ENCODE results near the gene TPCN1.
A peak's percentile ranks its signal among the peaks of the same experiment; 100 is the strongest.
"Not testable (repeated sequence)": the region's sequence is repeated elsewhere in the genome, so short reads cannot be mapped to it uniquely, and the experiment has no call there.

TPCN1 gene

DNA sequence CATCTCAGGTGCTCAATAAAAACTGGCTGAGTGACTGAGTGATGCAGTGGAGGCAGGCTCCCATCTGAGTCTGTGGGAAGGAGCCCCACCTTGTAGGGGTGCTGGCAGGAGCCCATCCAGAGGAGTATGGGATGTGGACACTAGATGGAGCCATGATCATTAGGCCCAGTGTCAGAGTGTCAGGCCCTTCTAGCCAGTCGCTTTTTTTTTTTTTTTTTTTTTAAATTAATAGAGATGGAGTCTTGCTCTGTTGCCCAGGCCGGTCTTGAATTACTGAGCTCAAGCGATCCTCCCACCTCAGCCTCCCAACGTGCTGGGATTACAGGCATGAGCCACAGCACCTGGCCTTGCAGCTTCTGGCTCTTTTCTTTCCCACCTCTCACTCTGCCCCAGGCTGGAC lies 24.3 kb upstream of the TPCN1 start:
- peak; percentile 88 for DNase-seq (ENCODE audit: low spot score)

DNA sequence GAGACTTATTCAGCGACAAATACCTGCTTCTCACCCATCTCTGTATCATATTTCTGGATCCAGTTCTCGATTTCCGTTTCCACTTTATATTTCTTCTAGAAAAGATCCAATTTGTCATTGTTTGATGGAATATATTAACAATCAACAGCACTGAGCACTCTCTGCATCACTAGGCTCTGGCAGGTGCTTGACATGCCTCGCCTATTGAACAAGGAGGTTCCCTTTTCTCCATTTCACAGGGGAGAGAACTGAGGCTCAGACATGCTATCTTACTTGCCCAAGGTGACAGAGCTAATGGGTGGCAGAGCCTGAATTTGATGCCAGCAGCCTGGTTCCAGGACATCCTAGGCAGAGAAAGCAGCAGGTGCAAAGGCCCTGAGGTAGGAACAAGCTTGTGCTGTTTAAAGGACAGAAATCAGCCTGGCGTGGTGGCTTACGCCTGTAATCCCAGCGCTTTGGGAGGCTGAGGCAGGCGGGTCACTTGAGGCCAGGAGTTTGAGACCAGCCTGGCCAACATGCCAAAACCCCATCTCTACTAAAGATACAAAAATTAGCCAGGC lies 23.7 kb upstream of the TPCN1 start:
- no peak for DNase-seq (ENCODE audit: low spot score)

GRCh38 chr12:113198296-113198695 lies 23.0 kb upstream of the TPCN1 start:
- DNase-seq (ENCODE audit: low spot score) = no peak

GRCh38 chr12:113200021-113200797 lies 21.1 kb upstream of the TPCN1 start:
- DNase-seq (ENCODE audit: low spot score) = no peak

DNA sequence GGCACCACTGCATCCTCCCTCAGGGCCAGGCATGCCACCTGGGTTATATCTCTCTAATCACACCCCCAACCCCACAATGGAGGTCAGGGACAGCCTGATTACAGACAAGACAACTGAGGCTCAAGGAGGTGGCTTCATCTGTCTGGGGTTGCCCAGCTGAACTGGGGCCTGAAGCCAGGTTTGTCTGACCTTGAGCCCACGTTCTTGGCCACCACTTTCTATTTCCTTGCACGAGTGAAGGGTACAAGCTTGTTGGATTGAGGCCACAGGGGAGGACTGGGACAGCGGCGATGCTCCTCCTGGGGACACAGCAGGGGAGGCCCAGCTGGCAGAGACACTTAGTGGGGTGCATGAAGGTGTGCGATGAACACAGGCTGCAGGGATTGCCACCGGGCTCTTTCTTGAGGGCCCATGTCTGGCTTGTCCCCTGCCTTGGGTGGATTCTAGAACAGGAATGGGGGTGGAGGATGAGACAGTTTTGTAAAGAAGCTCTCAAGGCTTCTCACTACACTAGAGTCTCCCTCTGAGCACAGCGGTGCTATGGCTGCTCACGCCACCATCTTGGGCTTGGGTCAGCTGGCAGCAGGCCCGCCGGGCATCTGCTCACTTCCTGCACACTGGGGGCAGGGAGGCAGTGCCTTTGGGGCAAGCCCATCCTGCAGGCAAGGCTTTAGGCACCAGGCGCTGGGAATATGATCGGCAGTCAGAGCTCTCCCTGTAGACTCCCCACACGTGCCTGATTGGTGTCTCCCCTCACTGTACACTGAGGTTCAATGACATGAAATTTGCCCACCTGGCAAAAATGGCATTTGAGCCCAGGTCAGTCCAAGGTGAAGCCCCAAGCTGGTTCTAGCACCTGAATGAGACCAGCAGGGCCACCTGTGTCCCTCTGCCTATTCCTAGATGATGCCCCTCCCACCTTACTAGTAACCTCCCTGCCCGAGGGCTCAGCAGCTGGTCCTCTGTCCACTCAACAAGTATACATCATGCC lies 19.8 kb upstream of the TPCN1 start:
- no peak for DNase-seq (ENCODE audit: low spot score)

DNA sequence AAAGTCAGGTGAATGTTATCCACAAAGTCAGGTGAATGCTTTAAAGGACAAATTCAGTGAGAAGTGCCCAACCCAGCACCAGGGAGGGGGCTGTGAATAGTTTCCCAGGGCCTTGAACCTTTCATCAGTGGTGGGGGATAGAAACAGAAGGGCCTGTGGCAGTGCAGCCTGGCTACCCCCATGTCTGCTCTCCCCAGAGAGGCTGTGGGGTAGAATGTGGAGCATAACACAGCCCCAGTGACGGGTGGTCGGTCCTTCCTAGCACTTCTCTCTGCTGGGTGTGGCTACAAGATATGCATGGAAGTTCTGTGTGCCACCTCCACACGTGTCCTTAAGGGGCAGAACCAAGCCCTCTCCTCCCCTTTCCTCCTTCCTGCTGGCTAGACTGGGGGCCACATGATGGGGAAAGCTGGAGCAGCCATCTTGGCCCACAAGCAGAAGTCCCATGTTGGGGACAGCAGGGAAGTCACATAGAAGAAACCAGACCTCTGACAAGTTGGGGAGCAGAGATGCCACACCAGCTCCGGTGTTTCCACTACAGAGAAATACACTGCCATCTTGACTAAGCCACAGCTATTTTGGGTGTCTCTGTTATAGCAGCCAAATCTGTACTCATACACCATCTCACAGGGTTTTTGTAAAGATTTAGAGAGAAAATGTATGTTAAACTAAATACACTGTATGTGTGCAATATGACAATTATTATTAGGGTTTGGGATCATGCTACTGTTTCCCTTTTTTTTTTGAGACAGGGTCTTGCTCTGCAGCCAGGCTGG lies 18.8 kb upstream of the TPCN1 start:
- no peak for DNase-seq (ENCODE audit: low spot score)

DNA sequence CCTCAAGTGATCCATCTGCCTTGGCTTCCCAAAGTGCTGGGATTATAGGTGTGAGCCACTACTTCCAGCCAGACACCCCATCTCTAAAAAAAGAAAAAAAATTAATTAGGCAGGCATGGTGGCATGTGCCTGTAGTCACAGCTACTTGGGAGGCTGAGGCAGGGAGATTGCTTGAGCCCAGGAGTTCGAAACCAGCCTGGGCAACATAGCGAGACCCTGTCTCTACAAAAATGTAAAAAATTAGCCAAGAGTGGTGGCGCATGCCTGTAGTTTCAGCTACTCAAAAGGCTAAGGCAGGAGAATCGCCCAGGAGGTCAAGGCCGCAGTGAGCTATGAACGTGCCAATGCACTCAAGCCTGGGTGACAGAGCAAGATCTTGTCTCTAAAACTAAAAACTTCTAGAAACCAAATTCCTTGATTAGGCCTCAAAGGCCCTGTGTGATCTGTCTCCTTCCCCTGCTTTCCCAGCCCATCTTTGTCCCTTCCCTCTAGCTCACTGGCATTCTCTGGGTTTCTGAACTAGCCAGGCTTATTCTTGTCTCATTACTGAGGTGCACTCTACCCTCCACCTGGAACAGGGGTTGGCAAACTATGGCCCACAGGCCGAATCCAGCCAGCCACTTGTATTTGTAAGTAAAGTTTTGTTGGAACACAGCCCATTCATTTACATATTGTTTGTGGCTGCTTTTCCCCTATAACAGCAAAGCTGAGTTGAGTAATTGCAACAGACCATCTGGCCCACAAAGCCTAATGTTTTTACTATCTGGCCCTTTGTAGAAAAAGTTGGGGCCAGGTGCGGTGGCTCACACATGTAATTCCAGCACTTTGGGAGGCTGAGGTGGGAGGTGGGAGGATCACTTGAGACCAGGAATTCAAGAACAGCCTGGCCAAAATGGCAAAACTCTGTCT lies 17.2 kb upstream of the TPCN1 start:
- no peak for DNase-seq (ENCODE audit: low spot score)

DNA sequence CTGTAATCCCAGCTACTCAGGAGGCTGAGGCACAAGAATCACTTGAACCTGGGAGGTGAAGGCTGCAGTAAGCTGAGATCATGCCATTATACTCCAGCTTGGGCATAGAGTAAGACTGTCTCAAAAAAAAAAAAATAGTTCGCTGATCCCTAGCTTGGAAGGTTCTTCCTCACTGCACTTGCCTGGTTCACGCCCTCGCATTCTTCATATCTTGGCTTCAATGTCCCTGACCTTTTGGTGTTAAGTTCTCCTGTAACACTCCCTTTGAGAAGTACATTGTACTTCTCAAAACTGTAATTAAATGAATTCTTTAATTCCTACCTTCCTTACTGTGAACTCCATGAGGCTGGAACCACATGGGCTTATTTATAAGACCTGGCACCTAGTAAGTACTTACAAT lies 16.5 kb upstream of the TPCN1 start:
- DNase-seq (ENCODE audit: low spot score) = no peak

- DNase-seq (ENCODE audit: low spot score) = not testable (repeated sequence)
Observed at GRCh38 chr12:113206802-113207201, 14.5 kb upstream of the TPCN1 start.

DNA sequence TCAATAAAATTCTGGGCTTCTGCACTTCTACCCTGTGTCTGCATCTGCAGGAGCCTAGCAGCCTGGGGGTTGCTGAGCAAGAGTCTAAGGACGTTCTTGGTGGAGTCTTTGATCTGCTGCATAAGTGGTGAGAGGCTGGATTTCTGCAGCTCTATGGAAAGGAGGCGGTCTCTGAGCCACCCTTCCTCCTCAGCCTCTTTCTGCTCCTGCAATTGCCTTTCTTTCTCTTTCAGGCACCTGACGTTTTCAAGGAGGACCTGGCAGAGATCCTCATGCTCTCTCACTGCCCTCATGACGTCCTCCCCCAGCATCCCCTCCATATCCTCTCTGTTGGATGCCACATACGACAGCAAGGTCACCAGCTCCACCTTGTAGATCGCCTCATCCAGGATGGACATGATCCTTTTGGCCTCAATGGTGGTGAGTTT lies 13.6 kb upstream of the TPCN1 start:
- DNase-seq (ENCODE audit: low spot score) = no peak

- DNase-seq (ENCODE audit: low spot score) = no peak
Observed at GRCh38 chr12:113208041-113208934, 13.0 kb upstream of the TPCN1 start.

DNA sequence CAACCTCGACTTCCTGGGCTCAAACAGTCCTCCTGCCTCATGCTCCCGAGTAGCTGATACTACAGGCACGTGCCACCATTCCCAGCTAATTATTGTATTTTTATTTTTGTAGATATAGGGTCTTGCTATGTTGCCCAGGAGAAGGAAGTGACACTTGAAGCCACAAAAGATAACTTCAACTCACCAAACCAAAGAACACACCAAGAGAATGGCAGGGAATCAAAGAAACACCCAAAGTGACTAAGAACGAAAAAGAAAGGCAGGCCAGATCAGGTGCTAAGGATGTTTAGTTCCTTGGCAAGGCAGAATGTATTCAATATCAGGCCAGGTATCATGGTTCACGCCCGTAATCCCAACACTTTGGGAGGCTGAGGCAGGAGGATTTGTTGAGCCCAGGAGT lies 10.1 kb upstream of the TPCN1 start:
- DNase-seq (ENCODE audit: low spot score) = no peak

DNA sequence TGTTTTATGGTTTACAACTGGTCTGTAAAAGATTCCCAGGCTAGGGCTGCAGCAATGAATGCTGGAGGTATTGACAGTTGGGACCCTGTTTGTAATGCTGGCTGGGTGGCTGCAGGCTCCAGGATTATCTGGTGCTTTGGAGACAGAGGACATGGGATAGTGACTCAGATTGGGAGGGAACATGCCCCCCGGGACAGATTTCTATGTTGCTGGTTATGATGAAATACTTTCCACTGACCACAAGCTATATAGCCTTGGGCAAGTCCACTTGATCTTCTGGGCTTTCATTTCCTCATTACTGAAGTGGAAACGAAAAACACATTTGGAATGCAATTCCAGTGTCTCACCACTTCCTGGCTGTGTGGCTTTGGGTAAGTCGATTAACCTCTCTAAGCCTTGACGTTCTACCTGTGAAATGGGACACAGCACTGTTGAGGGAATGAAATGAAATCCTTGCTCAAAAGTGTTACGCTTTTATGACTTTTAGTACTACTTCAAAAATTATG lies 6.3 kb upstream of the TPCN1 start:
- DNase-seq (ENCODE audit: low spot score) = peak; percentile 87

DNA sequence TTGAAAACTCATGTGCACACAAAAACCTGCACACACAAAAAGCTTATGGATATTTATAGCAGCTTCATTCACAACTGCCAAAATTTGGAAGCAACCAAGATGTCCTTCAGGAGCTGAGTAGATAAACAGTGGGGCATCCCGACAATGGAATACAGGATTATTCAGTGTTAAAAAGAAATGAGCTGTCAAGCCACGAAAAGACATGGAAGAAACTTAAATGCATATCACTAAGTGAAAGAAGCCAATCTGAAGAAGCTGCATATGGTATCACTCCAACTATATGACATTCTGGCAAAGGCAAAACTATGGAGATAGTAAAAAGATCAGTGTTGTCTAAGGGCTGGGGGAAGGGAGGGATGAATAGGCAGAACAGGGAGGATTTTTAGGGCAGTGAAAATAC lies 5.2 kb upstream of the TPCN1 start:
- DNase-seq (ENCODE audit: low spot score) = no peak

GRCh38 chr12:113220593-113221180 lies 577 bp upstream of the TPCN1 start:
- no peak for DNase-seq (ENCODE audit: low spot score)

DNA sequence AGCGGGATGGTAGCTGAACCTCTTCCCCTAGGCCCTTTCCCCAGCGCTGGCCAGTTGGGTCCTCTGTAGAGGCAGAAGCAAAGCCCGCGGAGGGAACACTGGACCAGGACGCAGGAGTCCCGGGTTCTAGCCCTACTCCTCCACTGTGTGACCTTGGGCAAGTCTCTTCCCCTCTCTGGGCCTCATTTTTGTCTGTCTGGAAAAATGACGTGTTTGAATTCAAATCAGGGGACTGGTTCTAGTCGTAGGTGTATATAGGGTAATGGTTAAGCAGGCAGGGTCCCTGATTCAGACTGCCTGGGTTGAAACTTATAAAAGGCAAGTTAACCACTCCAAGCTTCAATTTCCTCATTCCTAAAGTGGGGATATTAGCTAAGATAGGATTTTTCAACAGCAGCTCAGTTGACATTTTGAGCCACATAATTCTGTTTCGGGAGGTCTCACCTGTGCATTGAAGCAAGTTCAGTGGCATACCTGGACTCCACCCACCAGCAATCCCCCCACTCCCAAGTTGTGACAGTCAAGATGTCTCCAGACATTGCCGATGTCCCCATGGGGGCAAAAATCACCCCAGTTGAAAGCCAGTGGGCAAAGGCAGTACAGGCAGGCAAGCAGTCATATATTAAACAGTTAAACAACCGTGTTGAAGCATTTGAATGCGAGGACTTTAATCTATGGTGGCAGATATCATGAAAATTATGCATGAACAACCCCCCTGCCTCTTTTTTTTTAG lies 899 bp downstream of the TPCN1 start:
- no peak for DNase-seq (ENCODE audit: low spot score)

DNA sequence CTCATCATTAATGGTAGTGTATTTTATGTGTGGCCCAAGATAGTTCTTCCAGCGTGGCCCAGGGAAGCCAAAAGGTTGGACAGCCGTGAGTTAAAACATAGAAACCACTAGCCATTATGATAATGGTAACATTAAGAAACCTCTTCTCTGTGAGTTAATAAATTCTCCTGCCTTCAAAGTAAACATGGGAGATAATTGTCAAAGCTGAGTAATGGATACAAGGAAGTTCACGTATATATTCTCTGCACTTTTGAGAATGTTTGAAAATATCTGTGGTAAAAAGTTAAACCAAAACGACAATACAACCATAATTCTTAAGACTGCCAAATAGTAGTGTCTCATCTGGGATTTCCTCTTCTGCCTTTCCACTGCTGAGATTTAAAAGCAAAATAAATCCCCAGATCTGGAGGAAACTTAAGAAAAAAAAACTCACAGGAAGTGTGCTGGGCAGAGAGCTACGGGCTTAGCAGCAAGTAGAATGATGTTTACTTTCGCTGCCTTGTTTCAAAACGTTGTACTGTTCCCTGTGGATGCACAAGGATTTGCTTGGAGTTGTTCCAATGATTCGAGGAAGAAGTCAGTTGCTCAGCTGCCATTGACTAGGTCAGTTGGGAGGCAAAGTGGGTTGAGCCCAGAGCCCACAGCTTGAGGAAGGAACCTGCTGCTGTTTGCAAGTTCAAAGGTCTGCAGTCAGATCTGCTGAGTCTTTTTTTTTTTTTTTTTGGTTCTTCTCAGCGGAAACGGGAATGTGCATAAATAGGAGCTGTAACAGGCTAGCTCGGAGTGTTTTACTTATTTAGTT lies 1.7 kb downstream of the TPCN1 start:
- peak; percentile 73 for DNase-seq (ENCODE audit: low spot score)

GRCh38 chr12:113224955-113225354 lies 3.7 kb downstream of the TPCN1 start:
- DNase-seq (ENCODE audit: low spot score) = no peak
